ENCODE results near the gene OPCML. TPM values are rescaled to one million over a fixed set of nuclear protein-coding genes. Genes with fewer than 3 reads are reported as not detected.

The OPCML gene
- total and polyA plus RNA-seq, 12 donors, result under 0.01 to 1.2 (median 0.39) TPM

DNA sequence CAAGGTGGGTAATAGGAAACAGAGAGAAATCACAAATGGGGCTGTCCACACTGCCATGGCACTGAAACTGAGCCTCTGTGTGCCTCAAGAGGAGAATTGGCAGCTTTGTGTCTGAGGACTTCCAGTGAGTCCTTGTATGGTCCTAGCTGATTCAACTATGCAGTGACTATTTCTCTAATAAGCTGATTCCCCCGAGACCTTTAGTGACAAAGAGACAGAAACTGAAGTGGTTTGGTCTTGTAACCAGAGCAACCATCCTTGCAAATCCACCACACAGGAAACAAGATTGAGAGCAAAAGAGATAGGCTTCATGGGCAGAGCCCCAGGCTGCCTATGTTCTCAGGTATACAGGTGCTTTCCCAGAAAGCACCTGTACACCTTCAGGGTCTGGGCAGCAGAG lies 1123.4 kb downstream of the OPCML start:
- 67 to 83% methylated on average over 1 of the region's 1 CpG for WGBS, 2 donors
- no peaks in the 10 kb centered on the region for H3K36me3 ChIP-seq
- intact Hi-C loops (cut with DNase I), result loop anchor here in 4 of 10 donors (5.0 to 10.0 kb wide), 3 partner anchors 292 to 544 kb away; no protein-coding TSS in a partner anchor
- H3K27me3 ChIP-seq, result peaks cover 0 to 40% (median 17%) of the 10 kb centered on the region in 7 donors
- no peak overlapping the region for H3K4me3 ChIP-seq
- no peaks in the 10 kb centered on the region for H3K9me3 ChIP-seq
- TF ChIP-seq, protein P1, sequence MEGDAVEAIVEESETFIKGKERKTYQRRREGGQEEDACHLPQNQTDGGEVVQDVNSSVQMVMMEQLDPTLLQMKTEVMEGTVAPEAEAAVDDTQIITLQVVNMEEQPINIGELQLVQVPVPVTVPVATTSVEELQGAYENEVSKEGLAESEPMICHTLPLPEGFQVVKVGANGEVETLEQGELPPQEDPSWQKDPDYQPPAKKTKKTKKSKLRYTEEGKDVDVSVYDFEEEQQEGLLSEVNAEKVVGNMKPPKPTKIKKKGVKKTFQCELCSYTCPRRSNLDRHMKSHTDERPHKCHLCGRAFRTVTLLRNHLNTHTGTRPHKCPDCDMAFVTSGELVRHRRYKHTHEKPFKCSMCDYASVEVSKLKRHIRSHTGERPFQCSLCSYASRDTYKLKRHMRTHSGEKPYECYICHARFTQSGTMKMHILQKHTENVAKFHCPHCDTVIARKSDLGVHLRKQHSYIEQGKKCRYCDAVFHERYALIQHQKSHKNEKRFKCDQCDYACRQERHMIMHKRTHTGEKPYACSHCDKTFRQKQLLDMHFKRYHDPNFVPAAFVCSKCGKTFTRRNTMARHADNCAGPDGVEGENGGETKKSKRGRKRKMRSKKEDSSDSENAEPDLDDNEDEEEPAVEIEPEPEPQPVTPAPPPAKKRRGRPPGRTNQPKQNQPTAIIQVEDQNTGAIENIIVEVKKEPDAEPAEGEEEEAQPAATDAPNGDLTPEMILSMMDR (IDR thresholded peaks at IDR 0.05), result no peak
- DNase-seq (no peak), ATAC-seq (no peak)
- H3K27ac ChIP-seq, result no peak overlapping the region
- H3K4me1 ChIP-seq, result no peaks in the 10 kb centered on the region

DNA sequence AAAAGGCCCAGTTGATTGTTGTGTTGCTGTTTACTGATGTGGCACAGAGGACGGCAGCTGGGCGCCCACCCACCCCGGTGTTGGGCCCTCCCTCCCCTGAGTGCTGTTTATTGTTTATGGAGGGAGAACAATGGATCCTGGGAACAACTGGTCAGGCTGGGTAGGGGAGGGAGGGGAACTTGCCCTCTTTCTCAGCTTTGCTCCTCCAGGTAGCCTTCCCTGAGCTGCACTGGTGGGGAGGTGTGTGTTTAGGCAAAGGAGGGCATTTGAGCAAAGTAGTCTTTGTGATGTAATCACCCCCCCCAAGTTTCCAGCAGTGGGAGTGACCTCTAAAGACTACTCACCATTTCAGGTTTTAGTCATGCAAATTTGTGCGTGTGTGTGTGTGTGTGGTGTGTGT lies 1126.6 kb downstream of the OPCML start:
- intact Hi-C loops (cut with DNase I), result loop anchor here in 4 of 10 donors (5.0 to 10.0 kb wide), 3 partner anchors 288 to 541 kb away; no protein-coding TSS in a partner anchor
- H3K27me3 ChIP-seq, result peaks cover 0 to 45% (median 34%) of the 10 kb centered on the region in 7 donors

DNA sequence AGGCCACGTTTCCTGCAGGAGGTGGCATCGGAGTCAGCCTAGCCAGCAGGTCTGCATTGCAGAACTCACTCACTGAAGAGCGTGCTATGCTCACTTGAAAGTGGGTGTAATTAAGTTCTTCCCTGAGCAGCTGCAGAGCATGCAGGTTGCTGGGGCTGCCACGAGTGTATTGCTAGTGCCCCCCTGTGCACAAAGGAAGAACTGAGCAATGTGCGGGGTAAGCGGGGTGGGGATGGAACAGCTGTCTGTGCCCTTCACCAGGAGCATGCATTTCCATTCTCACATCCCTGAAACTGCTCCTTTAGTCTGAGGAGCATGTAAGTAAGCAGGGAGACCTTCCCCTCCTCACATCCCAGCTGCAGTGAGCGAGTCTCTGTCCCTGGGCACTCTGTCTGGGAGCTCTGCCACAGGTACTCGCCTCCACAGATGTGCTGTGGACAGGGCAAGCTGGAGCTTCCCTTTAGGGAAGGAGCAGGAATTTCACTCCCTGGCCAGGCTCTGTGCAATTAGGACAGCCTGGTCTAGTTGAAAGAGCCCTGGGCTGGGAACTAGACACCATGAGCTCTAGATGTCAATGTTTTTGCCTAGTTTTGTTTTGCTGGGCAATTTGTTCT lies 1130.1 kb downstream of the OPCML start:
- no peaks in the 10 kb centered on the region for H3K36me3 ChIP-seq
- DNase-seq (peak; percentile 13 to 17), ATAC-seq (peak in 7 of 8 donors; percentile 49 to 89 (median 75))
- H3K9me3 ChIP-seq, result no peaks in the 10 kb centered on the region
- TF ChIP-seq, protein P1 (IDR thresholded peaks at IDR 0.05), result peak; percentile 10 to 60 (median 44)
- no peak overlapping the region for H3K4me3 ChIP-seq
- no peaks in the 10 kb centered on the region for H3K4me1 ChIP-seq
- peaks cover 0 to 59% (median 29%) of the 10 kb centered on the region in 7 donors for H3K27me3 ChIP-seq
- no peak overlapping the region for H3K27ac ChIP-seq
- 12% methylated on average over 8 of the region's 8 CpGs for WGBS, 2 donors
- intact Hi-C loops (cut with DNase I), result loop anchor here in 9 of 10 donors (2.0 to 10.0 kb wide), 7 partner anchors 285 to 537 kb away; no protein-coding TSS in a partner anchor

More for the DNA sequence above, 1126.6 kb downstream of the OPCML start:
- H3K4me3 ChIP-seq, result no peak overlapping the region
- H3K9me3 ChIP-seq, result no peaks in the 10 kb centered on the region
- DNase-seq, result no peak
- no peaks in the 10 kb centered on the region for H3K4me1 ChIP-seq
- TF ChIP-seq, protein P1 (IDR thresholded peaks at IDR 0.05), result no peak
- 18 to 39% methylated on average over 4 of the region's 4 CpGs for WGBS, 2 donors
- no peak for ATAC-seq
- no peaks in the 10 kb centered on the region for H3K36me3 ChIP-seq
- no peak overlapping the region for H3K27ac ChIP-seq

DNA sequence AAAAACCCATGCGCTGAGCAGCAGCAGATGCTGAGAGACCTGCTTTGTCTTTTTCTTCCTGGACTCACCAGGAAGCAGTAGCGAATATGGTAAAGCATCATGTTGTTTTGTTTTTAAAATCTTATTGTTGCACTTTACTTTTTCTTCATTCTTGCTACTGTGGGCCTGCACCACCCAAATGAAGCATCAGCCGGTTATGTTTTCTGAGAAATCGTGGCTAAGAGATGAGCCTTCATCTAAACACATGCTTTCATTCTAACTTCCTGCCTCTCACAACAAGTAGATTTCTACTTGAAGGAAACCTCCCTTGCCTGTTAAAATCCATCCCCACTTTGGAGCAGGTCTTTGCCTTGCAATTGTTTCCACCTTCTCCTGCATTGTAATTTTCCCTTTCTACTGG lies 1136.0 kb downstream of the OPCML start:
- Histone ChIP-seq H3K4me3 (no peak overlapping the region), H3K36me3 (no peaks in the 10 kb centered on the region), H3K4me1 (no peaks in the 10 kb centered on the region), H3K27ac (no peak overlapping the region), H3K27me3 (peaks cover 0 to 31% (median 11%) of the 10 kb centered on the region in 7 donors), H3K9me3 (peaks cover 0 to 13% (median 6%) of the 10 kb centered on the region in 11 donors)
- TF ChIP-seq, protein P1 (IDR thresholded peaks at IDR 0.05), result no peak
- intact Hi-C loops (cut with DNase I), result loop anchor here in 1 of 10 donors (10.0 kb wide), 1 partner anchor 532 kb away; no protein-coding TSS in a partner anchor
- DNase-seq (no peak), ATAC-seq (no peak)
- 82 to 89% methylated on average over 4 of the region's 4 CpGs for WGBS, 2 donors
